ENCODE results near the gene POTEB3. TPM values are rescaled to one million over a fixed set of nuclear protein-coding genes. Genes with fewer than 3 reads are reported as not detected.
"Not testable (repeated sequence)": the region's sequence is repeated elsewhere in the genome, so short reads cannot be mapped to it uniquely, and the experiment has no call there.

POTEB3 gene
- total RNA-seq, 2 experiments from 2014 or later, result not detected

DNA sequence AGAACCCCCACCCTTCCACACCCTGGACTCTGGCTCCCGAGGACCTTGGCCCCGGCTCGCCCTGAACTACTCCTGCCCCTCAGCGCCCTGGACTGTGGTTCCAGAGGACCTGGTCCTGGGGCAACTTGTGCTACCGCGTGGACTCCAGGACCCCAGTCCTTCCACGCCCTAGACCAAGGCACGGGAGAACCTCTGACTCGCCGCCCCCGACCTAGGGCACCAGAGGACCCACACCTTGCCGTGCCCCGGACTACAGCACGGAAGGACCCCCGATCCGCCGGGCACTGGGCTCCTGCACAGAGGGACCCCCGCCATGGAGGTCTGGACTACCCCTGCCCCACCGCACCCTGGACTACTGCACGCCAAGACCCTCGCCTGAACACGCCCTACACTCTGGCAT, 71.7 kb downstream of the POTEB3 start:
- ATAC-seq (ENCODE audit: low read depth); H3K4me3 Mint-ChIP-seq; DNase-seq; H3K4me1 Mint-ChIP-seq; H3K27me3 Mint-ChIP-seq; H3K36me3 Mint-ChIP-seq; H3K27ac Mint-ChIP-seq; H3K9me3 Mint-ChIP-seq; POLR2A ChIA-PET: not testable (repeated sequence)

Small RNA genes lying within 50 kb of the gene (microRNA-seq; reads per million reads assigned to microRNA genes)
- gene MIR3118-3, result not detected

Measured in activated naive CD8-positive, alpha-beta T cell treated with anti-CD3 and anti-CD28 coated beads, Interleukin-2, amount 10 ng/mL, durations not matched to agents 7 days and 5 days (primary cell).